HTERT RPE-1 (cell line): ENCODE results near the gene CENPW.

Experiments used
- in situ Hi-C: fragments of 300-500 bp; cut with MboI; formaldehyde crosslinking; loops from 4 replicates; pipeline ENCODE4 v1.14.3; 2020; ENCODE audit warnings: low sequenced_read_pairs

Gene CENPW

GRCh38 chr6:126372626-126373025 is 32.7 kb downstream of the CENPW start:
- in situ Hi-C loops, result no loop called here

DNA sequence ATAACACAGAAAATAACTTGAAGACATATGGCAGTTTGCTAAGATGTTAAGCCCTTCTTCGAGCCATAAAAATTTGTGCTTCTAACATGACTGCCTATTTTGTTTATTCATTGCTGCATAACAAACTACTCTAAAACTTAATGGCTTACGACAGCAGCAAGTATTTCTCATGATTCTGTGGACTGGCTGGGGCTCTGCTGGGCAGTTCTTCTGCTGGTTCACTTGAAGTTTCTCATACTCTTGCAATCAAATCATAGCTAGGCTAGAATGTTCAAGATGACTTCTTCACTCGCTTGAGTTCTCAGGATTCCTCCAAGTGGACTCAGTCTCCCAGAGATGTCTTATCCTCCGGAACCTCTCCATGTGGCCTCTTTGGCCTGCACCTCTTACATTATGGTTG is 33.4 kb downstream of the CENPW start:
- in situ Hi-C loops, result no loop called here

DNA sequence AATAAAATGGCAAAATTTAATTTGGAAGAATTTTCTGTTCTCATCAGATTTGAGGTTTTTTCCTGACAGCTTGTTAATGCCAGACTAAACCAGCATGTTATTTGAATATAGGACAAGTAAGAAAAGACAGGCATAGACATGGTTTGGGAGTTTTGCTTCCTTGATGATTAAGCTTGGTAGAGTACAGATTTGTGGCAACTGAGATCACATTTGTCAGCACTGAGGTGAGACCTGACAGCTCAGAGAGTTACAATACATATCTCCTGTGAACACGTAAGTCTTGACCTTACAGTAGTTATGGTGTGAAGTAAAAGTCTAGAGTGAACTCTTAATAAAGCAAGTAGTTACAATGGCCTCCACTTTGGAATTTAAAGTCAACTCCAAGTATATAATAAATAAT is 34.5 kb downstream of the CENPW start:
- in situ Hi-C loops, result no loop called here

DNA sequence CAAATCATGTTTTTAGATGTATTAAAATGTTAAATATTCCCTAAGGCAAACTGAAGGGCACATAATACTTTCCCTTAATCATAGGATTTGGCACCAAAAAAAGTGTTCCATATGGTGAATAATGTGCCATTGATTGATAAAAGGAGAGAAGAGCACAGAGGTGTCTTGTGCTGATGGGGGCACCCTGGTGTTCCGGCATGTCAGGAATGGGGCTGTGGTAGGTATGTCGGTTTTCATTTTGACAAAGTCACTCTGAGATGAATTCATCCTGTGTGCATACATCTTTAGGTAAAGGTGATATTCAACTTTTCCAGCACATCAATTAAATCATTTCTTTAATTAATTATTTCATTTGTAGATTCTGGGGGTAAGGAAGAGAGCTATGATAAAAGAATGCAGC is 36.8 kb downstream of the CENPW start:
- in situ Hi-C loops, result no loop called here

GRCh38 chr6:126377594-126378153 is 37.8 kb downstream of the CENPW start:
- in situ Hi-C loops, result no loop called here

DNA sequence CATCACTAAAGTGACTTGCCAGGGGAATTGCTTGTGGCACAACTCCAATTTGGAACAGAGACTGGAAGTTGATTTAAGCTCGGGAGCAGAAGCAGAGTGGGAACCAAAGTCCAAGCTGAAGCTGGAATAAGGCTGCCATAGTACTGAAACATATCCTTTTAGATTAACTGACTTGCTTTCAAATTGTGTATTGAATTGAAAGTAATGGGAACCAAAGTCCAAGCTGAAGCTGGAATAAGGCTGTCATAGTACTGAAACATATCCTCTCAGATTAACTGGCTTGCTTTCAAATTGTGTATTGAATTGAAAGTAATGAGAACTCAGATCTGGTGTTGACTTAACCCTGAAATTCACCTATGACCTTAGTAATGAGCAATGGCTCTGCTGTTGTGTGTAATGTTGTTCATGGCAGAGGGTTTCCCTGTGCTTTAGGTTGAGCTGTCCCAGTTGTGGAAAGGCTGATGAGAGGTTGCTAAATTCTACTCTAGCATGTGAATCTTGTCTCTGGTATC is 40.2 kb downstream of the CENPW start:
- in situ Hi-C loops, result no loop called here

DNA sequence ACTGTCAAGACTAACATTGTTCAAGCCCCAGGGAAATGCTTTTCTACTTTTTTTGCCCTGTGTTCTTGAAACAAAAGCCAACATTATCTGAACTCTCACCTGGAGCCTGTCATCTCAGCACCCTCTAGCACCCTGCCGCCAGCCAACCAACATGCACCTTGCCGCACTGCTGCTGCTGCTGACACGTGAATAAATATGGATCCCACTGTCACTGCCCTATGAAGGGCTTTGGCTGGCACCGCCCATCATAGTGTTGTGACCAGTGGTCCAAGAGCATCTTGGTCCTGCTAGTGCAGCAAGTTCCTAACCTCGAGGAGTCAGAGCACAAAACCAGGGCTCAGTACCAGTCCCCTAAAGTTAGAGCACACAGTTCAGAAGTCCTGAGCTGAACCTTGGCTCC is 41.6 kb downstream of the CENPW start:
- in situ Hi-C loops, result no loop called here

DNA sequence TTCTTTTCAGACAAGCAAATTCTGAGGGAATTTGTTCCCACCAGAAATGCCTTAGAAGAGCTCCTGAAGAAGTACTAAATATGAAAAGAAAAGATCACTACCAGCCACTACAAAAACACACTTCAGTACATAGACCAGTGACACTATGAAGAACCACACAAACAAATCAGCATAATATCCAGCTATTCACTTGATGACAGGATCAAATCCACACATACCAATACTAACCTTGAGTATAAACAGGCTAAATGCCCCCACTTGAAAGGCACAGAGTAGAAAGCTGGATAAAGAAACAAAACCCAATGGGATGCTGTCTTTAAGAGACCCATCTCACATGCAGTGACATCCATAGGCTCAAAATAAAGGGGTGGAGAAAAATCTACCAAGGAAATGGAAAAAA is 43.3 kb downstream of the CENPW start:
- in situ Hi-C loops, result no loop called here

DNA sequence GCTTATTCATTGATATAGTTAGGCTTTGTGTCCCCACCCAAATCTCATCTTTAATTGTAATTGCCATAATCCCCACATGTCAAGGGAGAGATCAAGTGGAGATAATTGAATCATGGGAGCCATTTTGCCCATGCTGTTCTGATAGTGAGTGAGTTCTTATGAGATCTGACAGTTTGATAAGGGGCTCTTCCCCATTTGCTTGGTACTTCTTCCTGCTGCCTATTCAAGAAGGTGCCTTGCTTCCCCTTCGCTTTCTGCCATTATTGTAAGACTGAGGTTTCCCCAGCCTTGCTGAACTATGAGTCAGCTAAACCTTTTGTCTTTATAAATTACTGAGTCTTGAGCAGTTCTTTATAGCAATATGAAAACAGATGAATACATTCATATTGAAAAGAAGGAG is 45.6 kb downstream of the CENPW start:
- in situ Hi-C loops, result no loop called here

GRCh38 chr6:126388104-126388598 is 48.2 kb downstream of the CENPW start:
- in situ Hi-C loops, result no loop called here

DNA sequence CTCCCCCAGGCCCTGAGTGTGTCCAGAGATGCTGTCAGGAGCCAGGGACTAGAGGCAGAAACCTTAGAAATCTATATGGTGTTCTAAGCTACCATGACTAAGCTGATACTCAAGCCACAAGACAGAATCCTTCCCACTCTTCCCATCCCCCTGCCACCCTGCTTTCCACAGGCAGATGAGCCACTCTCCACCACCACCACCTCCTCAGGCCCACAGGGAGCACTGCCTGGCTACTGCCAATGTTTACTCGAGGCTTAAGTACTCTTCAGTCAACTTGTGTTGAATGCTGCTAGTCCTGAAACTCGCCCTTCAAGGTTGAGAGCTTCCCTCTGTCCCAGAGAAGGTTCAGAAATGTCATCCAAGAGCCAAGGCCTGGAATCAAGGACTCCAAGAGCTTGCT is 56.2 kb downstream of the CENPW start:
- in situ Hi-C loops, result no loop called here
